Ammon's horn (tissue), 1 donor: Measurements from ENCODE around the gene CGB8.
"Not testable (repeated sequence)": the region's sequence is repeated elsewhere in the genome, so short reads cannot be mapped to it uniquely, and the experiment has no call there.

Source experiments
- DNase-seq: peaks from one replicate; pipeline ENCODE4 v3.0.0-alpha.2; 2016; ENCODE audit warnings: low spot score

CGB8 gene

DNA sequence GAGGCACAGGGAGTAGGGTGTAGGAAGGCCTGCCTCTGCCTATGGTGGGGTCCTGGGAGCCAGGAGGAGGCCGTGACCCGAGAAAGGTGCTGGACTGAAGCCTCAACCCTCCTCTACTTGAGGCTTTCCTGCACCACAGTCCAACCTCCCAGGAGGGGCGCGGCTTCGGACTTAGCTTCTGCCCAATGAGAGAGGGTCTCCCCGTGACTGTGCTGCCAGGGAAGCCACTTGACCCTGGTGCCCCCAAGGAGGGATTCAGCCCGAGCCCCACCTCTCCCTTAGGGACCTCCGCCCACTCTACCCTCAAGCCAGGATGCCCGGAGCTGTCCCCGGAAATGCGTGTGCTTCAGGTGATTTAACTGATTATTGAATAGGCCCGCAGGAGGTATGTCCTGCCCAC lies at the start of gene CGB8:
Gene CGB8 (minus strand): TSS at position 101 of the 400 bp plus-strand sequence. CDS start 372 bp downstream, outside the sequence.
- not testable (repeated sequence) for DNase-seq

DNA sequence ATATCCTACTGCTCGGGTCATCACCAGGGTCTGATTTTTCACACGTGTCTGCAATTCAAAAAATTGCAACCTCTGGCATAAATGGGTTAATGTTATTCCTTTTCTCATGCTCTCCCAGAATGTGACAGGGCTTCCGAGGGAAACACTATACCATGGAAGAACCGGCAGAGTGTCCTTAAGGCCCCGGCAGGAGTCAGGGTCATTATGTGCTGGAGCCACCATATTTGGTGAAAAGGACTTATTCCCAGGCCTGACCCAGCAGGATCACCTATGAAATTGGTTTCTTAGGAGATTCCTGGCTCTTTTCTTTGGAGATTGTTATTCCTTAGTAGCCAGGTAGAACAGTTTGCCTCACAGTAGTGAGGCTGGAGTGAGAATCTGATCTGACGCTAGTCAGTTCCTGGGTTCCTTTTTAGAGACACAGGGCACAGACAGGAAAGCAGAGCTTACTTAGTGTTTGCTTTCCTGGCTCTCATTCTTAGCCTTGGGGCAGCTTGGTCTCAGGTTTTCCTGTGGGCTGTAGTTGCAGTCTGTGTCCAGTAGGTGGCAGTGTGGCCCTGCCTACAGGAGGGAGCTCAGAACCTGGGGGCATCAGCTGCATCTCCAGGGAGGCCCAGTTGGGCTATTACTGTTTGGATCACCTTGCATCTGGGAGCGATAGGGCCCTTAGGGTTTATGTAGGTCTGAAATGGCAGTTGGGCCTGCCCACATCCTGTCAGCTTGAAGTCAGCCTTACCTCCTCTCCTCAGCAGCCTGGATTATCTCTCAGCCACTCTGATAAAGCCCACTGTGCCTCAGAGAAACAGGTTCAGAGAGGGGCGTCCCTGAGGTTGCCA lies 48.8 kb upstream of the CGB8 start:
- DNase-seq = peak; percentile 82

GRCh38 chr19:49094505-49095482 lies 45.9 kb upstream of the CGB8 start:
- peak; percentile 75 for DNase-seq

DNA sequence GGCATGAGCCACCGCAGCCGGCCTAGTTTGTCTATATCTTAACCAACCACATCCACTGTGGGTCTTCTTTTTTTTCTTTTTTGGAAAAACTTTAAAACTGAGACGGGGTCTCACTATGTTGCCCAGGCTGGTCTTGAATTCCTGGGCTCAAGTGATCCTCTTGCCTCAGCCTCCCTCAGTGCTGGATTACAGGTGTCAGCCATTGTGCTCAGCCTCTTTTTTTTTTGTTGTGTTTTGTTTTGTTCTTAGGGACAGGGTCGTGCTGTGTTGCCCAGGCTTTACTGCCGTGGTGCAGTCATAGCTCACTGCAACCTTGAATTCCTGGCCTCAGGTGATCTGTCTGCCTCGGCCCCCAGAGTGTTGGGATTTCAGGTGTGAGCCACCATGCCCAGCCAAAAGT lies 43.8 kb upstream of the CGB8 start:
- no peak for DNase-seq

GRCh38 chr19:49091391-49092038 lies 42.6 kb upstream of the CGB8 start:
- DNase-seq = no peak

GRCh38 chr19:49086296-49086695 lies 37.4 kb upstream of the CGB8 start:
- DNase-seq = no peak

DNA sequence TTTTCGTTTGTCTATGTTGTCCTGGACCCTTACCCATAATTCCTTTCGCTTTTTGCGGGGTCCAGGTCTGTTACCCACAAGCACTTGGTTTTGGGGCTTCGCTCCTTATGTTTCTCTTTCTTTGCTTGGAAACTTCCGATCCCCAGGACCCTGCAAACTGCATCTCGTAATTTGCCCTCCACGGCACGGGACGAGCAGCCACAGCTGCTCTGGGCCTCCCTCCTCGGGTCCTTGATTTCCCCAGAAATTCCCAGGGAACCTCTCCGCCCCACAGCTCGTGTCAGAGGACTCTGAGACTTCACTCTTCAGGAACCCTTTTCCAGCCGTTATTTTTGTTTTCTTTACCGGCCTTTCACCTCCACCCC lies 36.9 kb upstream of the CGB8 start:
- no peak for DNase-seq

DNA sequence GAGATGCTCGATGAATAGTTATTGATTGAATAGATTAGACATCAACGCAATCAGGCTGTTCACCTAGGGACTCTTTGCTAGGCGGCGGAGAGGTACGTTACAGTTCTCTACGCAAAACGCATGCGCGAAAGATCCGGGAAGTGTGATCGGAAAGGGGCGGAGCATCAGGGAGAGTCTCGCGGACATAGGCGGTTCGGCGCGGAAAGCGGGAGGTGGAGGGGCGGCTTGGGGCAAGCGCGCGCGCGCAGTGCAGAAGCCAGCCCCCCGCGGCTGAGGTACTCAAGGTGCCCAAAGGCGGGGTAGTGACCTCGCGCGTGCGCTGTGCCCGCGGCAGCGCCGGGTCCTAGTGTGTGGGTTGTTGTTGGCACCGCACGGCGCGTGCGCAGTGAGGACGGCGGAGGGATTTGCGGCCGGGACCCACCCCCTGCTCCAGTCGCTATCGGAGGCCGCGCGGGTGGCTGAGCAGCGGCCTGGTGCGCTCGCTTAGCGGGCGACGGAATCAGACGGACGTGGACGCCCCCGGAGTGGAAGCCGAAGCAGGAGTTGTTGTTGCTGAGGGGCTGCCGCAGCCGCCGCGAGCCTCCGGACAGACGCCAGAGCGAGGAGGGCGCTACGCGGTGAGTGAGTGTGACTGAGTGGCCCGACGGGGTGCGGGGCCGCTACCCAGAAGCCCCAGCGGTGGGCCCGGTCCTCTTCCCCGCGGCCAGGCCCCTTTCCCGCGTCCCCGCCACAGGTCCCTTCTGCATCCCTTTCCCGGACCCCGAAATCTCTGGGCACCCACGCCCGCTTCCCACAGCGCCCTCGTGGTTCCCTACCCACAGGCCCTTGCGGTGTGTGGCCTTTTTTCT lies 36.3 kb upstream of the CGB8 start, which contains the start of gene SNRNP70:
Gene SNRNP70 (plus strand): TSS at position 432 of the 848 bp plus-strand sequence. CDS start 964 bp downstream, outside the sequence.
- peak; percentile 98 for DNase-seq

DNA sequence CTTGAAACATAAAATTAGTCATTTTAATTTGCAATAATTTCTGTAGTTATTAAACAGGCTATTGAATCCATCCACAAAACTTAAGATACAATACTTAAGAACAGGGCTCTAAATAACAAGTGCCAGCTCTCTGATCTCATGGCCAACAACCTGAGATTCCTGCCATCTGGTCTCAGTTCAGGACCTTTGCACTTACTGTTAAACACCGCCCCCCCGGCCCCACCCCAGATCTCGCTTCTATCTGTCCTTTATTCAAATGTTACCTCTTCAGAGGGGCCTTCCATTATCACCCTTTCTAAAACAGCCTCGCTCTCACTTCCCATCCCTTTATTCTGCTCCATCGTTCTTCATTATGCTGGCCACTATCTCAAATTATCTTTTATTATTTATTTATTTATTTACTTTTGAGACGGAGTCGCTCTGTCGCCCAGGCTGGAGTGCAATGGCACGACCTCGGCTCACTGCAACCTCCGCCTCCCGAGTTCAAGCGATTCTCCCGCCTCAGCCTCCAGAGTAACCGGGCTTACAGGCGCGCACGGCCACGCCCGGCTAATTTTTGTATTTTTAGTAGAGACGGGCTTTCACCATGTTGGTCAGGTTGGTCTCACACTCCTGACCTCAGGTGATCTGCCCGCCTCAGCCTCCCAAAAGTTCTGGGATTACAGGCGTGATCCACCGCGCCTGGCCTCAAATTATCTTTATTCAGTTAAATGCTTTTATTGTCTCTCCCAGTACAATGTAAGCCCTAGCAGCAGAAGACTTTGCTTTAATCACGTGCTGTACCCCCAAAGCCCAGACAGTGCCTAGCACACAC lies 35.5 kb upstream of the CGB8 start:
- no peak for DNase-seq

DNA sequence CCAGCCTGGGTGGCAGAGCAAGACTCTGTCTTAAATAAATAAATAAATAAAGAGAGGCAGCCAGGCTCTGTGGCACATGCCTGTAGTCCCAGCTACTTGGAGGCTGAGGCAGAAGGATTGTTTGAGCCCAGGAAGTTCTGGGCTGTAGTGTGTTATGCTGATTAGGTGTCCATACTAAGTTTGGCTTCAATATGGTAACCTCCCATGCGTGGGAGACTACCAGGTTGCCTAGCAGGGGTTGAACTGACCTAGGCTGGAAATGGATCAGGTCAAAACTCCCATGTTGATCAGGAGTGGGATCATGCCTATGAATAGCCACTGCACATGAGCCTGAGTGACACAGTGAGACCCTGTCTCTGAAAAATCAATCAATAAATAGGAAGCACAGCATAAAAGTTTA lies 32.4 kb upstream of the CGB8 start:
- no peak for DNase-seq

DNA sequence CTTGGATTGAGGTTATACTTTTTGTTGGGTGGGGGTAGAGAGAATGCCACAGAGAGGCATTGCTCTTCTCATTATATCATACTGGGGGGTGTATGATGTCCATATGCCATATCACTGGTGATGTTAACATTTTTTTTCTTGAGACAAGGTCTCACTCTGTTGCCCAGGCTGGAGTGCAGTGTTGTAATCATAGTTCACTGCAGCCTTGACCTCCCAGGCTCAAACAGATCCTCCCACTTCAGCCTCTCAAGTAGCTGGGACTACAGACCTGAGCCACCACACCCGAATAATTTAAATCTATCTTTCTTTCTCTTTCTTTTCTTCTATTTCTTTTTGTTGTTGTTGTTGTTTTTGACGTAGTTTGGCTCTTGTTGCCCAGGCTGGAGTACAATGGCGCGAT lies 31.5 kb upstream of the CGB8 start:
- no peak for DNase-seq

- peak; percentile 72 for DNase-seq
Observed at GRCh38 chr19:49074869-49075268, 26.0 kb upstream of the CGB8 start.

DNA sequence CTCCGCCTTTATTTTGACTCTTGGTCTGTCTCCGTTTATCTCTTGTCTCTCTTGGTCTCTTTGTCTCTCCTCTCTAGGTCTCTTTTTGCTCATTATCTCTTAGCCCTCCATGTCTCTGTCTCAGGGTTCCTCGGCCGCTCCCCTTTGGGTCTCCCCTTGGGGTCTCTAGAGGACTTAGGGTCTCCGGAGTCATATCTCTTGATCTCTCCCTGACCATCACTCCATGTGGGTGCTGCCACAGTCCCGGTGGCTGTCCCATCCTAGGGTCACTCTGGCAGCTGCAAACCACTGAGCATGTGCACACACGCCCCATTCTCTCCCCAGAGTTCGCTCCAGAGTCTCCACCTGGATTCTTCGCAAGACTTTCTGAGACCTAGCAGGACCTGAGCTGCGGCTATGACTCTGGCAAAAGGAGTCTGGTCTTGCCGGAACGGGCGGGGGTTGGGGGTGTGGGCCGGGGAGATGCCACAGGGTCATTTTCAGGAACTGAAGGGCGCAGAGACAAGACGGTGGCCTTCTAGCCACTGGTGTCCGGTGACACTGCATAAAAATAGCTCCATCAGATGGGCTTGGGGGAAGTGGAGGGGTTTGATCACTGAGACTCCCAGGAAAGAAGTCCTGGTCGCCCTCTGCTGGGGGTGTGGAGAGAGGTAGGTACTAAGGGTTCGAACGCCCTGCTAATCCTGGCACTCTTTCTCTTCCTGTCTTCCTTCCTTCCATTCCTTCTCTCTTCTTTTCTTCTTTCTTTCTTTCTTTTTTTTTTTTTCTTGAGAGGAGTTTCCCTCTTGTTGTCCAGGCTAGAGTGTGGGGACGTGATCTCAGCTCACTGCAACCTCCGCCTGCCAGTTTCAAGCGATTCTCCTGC lies 24.8 kb upstream of the CGB8 start:
- no peak for DNase-seq

- no peak for DNase-seq
Observed at GRCh38 chr19:49071860-49072547, 23.1 kb upstream of the CGB8 start.

- DNase-seq = no peak
Observed at GRCh38 chr19:49070416-49070815, 21.5 kb upstream of the CGB8 start.

DNA sequence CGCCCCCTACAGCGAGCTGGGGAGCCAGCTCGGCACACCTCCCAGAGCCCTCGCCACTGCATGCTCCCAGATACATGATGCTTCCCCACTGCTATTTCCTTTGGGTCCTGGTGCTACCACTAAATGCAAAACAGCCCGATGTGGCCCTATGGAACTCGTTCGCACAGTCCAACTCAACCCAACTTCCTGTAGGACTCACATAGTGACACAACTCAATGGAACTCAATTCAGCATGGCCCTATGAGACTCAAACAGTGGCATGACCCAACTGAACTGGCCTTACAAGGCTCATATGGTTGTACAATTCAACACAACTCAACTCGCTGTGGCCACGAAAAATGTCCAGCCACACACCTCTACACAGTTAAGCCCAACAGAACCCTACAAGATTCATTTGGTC lies 20.1 kb upstream of the CGB8 start:
- DNase-seq = no peak

DNA sequence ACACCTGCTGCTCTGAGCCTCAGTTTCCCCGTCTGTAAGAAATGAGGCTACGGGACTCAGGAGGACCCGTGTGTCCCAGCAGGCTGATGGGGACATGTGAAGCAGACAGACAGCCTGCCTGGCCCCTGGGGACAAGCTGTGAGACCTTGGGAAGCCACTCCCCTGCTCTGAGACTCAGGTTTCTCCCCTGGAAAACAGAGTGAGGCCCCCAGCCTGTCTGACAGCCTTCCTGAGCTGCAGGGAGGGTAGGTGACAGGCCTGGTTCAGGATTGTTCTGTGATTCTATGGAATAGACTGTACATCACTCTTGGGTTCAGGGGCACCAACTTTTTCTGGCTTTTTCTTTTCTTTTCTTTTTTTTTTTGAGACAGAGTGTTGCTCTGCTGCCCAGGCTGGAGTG lies 18.6 kb upstream of the CGB8 start:
- DNase-seq = no peak

DNA sequence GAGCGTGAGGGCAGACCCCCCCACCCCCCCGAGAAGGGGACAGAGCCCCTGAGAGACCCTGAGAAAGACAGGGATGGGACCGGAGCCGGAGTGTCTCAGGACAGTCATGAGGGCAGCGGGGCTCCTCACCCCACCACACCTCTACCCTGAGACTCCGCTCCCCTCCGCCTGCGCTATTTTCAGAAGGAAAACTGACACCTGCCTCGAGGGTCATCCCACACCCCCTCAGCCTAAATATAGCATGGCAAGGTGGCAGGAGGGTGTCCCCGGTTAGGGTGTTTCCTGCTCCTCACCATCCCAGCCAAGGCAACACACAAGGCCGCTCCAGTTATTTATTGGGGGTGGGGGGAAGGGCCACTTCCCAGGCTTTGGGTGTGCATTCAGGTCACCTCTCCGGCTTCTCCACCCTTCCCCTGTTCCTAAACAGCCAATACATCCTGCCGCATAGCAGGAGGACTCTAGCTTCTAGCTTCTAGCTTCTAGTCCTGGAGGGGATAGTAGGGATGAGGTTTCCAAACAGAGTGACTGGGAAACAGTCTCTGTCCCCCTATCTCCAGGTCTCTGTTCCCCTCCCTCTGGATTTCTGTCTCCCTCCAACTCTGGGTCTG lies 17.1 kb upstream of the CGB8 start:
- no peak for DNase-seq
